ENCODE results near the gene DCK.

The DCK gene

DNA sequence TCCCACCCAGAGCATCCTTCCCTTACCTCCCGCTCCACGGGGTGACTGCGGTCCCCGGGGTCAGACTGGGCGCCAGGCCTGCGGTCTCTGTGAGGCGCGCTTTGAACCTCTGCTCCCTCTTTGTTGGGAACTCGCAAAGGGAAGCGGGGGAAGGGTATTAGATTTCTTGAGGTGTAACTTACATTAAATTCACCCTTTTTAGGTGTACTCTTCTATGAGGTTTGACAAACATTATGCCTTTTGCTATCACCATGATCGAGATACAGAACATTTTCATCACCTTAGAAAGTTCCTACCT is 569 bp downstream of the DCK start:
- Histone ChIP-seq H3K9me3 (ENCODE audit: insufficient read depth, low read depth, low read length) (peaks cover under 1% of the 10 kb centered on the region), H3K27ac (ENCODE audit: low read depth, low read length) (peak overlapping the region; percentile 67), H2AK5ac (ENCODE audit: low read length) (peak overlapping the region; percentile 79), H3K79me2 (ENCODE audit: control insufficient read depth, insufficient read depth, low read length, poor library complexity) (peaks cover 5% of the 10 kb centered on the region), H3K14ac (ENCODE audit: low read length) (peak overlapping the region; percentile 94), H3K4me2 (ENCODE audit: low read length) (peak overlapping the region; percentile 63), H3K23ac (ENCODE audit: low read length) (no peak overlapping the region), H4K8ac (ENCODE audit: low read depth, low read length) (peak overlapping the region; percentile 83), H2AFZ (ENCODE audit: insufficient read depth, low read length, poor library complexity) (peak overlapping the region; percentile 77), H3K4ac (ENCODE audit: low read depth, low read length) (peak overlapping the region; percentile 42), H2BK120ac (ENCODE audit: insufficient read depth, low read length, poor library complexity) (peak overlapping the region; percentile 53), H2BK5ac (ENCODE audit: low read depth, low read length, poor library complexity) (peak overlapping the region; percentile 37), H3K4me3 (ENCODE audit: low read depth, low read length) (peak overlapping the region; percentile 89), H3K79me1 (ENCODE audit: low read length) (peaks cover 9% of the 10 kb centered on the region), H4K12ac (ENCODE audit: low read depth, low read length) (peak overlapping the region; percentile 88), H3K36me3 (ENCODE audit: control insufficient read depth in 1 of 2, insufficient read depth in 2 of 2, low read length in 2 of 2) (peaks cover 4 to 5% of the 10 kb centered on the region in 2 experiments), H4K91ac (ENCODE audit: low read depth, low read length) (peak overlapping the region; percentile 77), H3K9ac (ENCODE audit: low read length) (peak overlapping the region; percentile 77), H3K27me3 (ENCODE audit: insufficient read depth, low read length) (no peaks in the 10 kb centered on the region), H3K4me1 (ENCODE audit: control insufficient read depth in 1 of 2, insufficient read depth in 2 of 2, low read length in 2 of 2) (peaks cover 0 to 4% of the 10 kb centered on the region in 2 experiments), H3K18ac (ENCODE audit: low read length) (peak overlapping the region; percentile 64), H2BK12ac (ENCODE audit: low read length) (peak overlapping the region; percentile 5)
- no CpG with 5 or more reads among the region's 11 CpGs for WGBS (ENCODE audit: extremely low coverage, insufficient coverage, insufficient read length)
- no peak for DNase-seq

DNA sequence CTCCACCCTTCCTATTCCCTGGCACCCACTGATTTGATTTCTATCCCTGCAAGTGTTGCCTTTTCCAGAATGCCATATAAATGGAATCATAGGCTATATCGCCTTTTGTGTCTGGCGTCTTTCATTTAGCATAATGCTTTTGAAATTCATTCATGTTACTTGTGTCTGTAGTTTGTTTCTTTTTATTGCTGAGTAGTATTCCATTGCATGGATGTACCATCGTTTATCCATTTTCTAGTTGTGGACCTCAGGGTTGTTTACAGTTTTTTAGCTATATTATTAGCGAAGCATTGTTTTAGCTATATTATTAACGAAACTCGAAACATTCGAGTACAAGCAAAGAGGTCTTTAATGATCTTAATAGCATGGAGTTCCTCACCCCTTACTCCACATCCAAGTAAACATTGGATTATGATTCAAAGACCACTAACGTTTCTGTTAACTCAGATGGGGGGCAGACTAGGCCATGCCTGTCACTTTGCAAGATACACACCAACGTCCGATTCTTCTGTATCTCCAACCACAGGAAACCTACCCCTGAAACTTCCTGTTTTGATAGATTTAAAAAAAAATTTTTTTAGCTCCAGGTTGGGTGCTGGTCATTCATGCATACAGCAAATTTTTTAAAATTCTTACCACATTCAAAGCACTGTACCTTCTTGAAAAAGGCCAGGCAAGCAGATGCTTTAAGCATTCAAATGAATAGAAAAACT is 1.1 kb downstream of the DCK start:
- Histone ChIP-seq H3K9me3 (ENCODE audit: insufficient read depth, low read depth, low read length) (peaks cover 1% of the 10 kb centered on the region), H2AK5ac (ENCODE audit: low read length) (no peak overlapping the region), H3K18ac (ENCODE audit: low read length) (no peak overlapping the region), H4K91ac (ENCODE audit: low read depth, low read length) (no peak overlapping the region), H2BK5ac (ENCODE audit: low read depth, low read length, poor library complexity) (no peak overlapping the region), H3K4me1 (ENCODE audit: control insufficient read depth in 1 of 2, insufficient read depth in 2 of 2, low read length in 2 of 2) (peaks cover 0 to 4% of the 10 kb centered on the region in 2 experiments), H3K14ac (ENCODE audit: low read length) (no peak overlapping the region), H3K4ac (ENCODE audit: low read depth, low read length) (no peak overlapping the region), H4K12ac (ENCODE audit: low read depth, low read length) (no peak overlapping the region), H3K4me3 (ENCODE audit: low read depth, low read length) (no peak overlapping the region), H3K9ac (ENCODE audit: low read length) (no peak overlapping the region), H2BK120ac (ENCODE audit: insufficient read depth, low read length, poor library complexity) (no peak overlapping the region), H3K36me3 (ENCODE audit: control insufficient read depth in 1 of 2, insufficient read depth in 2 of 2, low read length in 2 of 2) (peaks cover 5 to 6% of the 10 kb centered on the region in 2 experiments), H2BK12ac (ENCODE audit: low read length) (no peak overlapping the region), H3K27ac (ENCODE audit: low read depth, low read length) (no peak overlapping the region), H3K79me2 (ENCODE audit: control insufficient read depth, insufficient read depth, low read length, poor library complexity) (peaks cover 5% of the 10 kb centered on the region), H3K27me3 (ENCODE audit: insufficient read depth, low read length) (no peaks in the 10 kb centered on the region), H3K79me1 (ENCODE audit: low read length) (peaks cover 9% of the 10 kb centered on the region), H2AFZ (ENCODE audit: insufficient read depth, low read length, poor library complexity) (no peak overlapping the region), H3K4me2 (ENCODE audit: low read length) (peak overlapping the region; percentile 63), H4K8ac (ENCODE audit: low read depth, low read length) (no peak overlapping the region), H3K23ac (ENCODE audit: low read length) (no peak overlapping the region)
- WGBS (ENCODE audit: extremely low coverage, insufficient coverage, insufficient read length): no CpG with 5 or more reads among the region's 10 CpGs
- no peak for DNase-seq

DNA sequence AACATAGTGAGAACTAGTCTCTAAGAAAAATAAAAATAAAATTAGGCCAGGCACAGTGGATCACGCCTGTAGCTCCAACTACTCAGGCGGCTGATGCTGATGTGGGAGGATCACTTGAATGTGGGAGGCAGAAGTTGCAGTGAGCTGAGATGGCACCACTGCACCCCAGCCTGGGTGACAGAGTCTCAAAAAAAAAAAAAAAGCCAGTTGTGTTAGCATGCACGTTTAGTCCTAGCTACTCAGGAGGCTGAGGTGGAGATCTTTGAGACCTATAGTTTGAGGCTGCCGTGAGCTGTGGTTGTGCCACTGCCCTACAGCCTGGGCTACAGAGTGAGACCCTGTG is 2.5 kb downstream of the DCK start:
- no peak overlapping the region for H3K4me2 ChIP-seq (ENCODE audit: low read length)
- H4K8ac ChIP-seq (ENCODE audit: low read depth, low read length): no peak overlapping the region
- peaks cover 5% of the 10 kb centered on the region for H3K79me2 ChIP-seq (ENCODE audit: control insufficient read depth, insufficient read depth, low read length, poor library complexity)
- no peak overlapping the region for H3K9ac ChIP-seq (ENCODE audit: low read length)
- no peak for DNase-seq
- peaks cover 9% of the 10 kb centered on the region for H3K79me1 ChIP-seq (ENCODE audit: low read length)
- H2BK120ac ChIP-seq (ENCODE audit: insufficient read depth, low read length, poor library complexity): no peak overlapping the region
- no peak overlapping the region for H2AK5ac ChIP-seq (ENCODE audit: low read length)
- no peak overlapping the region for H3K14ac ChIP-seq (ENCODE audit: low read length)
- H2AFZ ChIP-seq (ENCODE audit: insufficient read depth, low read length, poor library complexity): no peak overlapping the region
- H4K12ac ChIP-seq (ENCODE audit: low read depth, low read length): no peak overlapping the region
- H3K27me3 ChIP-seq (ENCODE audit: insufficient read depth, low read length): no peaks in the 10 kb centered on the region
- no peak overlapping the region for H3K4ac ChIP-seq (ENCODE audit: low read depth, low read length)
- H3K4me3 ChIP-seq (ENCODE audit: low read depth, low read length): no peak overlapping the region
- no peak overlapping the region for H2BK12ac ChIP-seq (ENCODE audit: low read length)
- H4K91ac ChIP-seq (ENCODE audit: low read depth, low read length): no peak overlapping the region
- H3K18ac ChIP-seq (ENCODE audit: low read length): no peak overlapping the region
- peaks cover 1% of the 10 kb centered on the region for H3K9me3 ChIP-seq (ENCODE audit: insufficient read depth, low read depth, low read length)
- no peak overlapping the region for H3K27ac ChIP-seq (ENCODE audit: low read depth, low read length)
- H2BK5ac ChIP-seq (ENCODE audit: low read depth, low read length, poor library complexity): no peak overlapping the region
- H3K36me3 ChIP-seq (ENCODE audit: control insufficient read depth in 1 of 2, insufficient read depth in 2 of 2, low read length in 2 of 2): peaks cover 5 to 6% of the 10 kb centered on the region in 2 experiments
- H3K4me1 ChIP-seq (ENCODE audit: control insufficient read depth in 1 of 2, insufficient read depth in 2 of 2, low read length in 2 of 2): peaks cover 0 to 4% of the 10 kb centered on the region in 2 experiments
- no peak overlapping the region for H3K23ac ChIP-seq (ENCODE audit: low read length)
- no CpG with 5 or more reads among the region's 4 CpGs for WGBS (ENCODE audit: extremely low coverage, insufficient coverage, insufficient read length)

DNA sequence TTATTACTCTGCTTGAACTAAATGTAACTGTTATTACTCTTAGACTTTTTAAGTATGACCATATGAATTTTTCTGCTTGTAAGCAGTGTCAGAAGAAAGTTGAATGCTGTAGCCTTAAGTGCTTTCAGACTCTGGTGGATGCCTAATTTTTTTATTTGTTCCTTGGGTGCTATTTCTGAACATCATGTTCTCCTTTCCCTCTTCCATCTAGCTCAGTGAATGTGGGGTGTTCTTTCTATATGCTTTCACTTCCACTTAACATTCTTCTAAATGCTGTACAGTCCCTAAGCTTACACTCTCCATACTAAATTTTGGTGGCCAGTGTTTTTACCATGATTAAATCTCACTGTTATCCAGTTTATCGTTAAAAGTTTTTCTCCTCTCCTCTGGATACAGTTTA is 3.6 kb downstream of the DCK start:
- H3K9me3 ChIP-seq (ENCODE audit: insufficient read depth, low read depth, low read length): peaks cover 1% of the 10 kb centered on the region
- no peak overlapping the region for H3K4me2 ChIP-seq (ENCODE audit: low read length)
- H3K4me3 ChIP-seq (ENCODE audit: low read depth, low read length): no peak overlapping the region
- H2BK5ac ChIP-seq (ENCODE audit: low read depth, low read length, poor library complexity): no peak overlapping the region
- H3K27ac ChIP-seq (ENCODE audit: low read depth, low read length): no peak overlapping the region
- DNase-seq: no peak
- H3K18ac ChIP-seq (ENCODE audit: low read length): no peak overlapping the region
- H4K12ac ChIP-seq (ENCODE audit: low read depth, low read length): no peak overlapping the region
- no peak overlapping the region for H4K91ac ChIP-seq (ENCODE audit: low read depth, low read length)
- peaks cover 9% of the 10 kb centered on the region for H3K79me1 ChIP-seq (ENCODE audit: low read length)
- H3K79me2 ChIP-seq (ENCODE audit: control insufficient read depth, insufficient read depth, low read length, poor library complexity): peaks cover 5% of the 10 kb centered on the region
- no peaks in the 10 kb centered on the region for H3K27me3 ChIP-seq (ENCODE audit: insufficient read depth, low read length)
- peaks cover 5 to 6% of the 10 kb centered on the region in 2 experiments for H3K36me3 ChIP-seq (ENCODE audit: control insufficient read depth in 1 of 2, insufficient read depth in 2 of 2, low read length in 2 of 2)
- no peak overlapping the region for H3K14ac ChIP-seq (ENCODE audit: low read length)
- H2AK5ac ChIP-seq (ENCODE audit: low read length): no peak overlapping the region
- WGBS (ENCODE audit: extremely low coverage, insufficient coverage, insufficient read length): no CpG with 5 or more reads among the region's 1 CpG
- no peak overlapping the region for H4K8ac ChIP-seq (ENCODE audit: low read depth, low read length)
- no peak overlapping the region for H2BK12ac ChIP-seq (ENCODE audit: low read length)
- peaks cover 0 to 4% of the 10 kb centered on the region in 2 experiments for H3K4me1 ChIP-seq (ENCODE audit: control insufficient read depth in 1 of 2, insufficient read depth in 2 of 2, low read length in 2 of 2)
- no peak overlapping the region for H3K4ac ChIP-seq (ENCODE audit: low read depth, low read length)
- no peak overlapping the region for H2AFZ ChIP-seq (ENCODE audit: insufficient read depth, low read length, poor library complexity)
- no peak overlapping the region for H2BK120ac ChIP-seq (ENCODE audit: insufficient read depth, low read length, poor library complexity)
- H3K9ac ChIP-seq (ENCODE audit: low read length): no peak overlapping the region
- H3K23ac ChIP-seq (ENCODE audit: low read length): no peak overlapping the region
